ENCODE data around the gene ZNF581.

Gene ZNF581

DNA sequence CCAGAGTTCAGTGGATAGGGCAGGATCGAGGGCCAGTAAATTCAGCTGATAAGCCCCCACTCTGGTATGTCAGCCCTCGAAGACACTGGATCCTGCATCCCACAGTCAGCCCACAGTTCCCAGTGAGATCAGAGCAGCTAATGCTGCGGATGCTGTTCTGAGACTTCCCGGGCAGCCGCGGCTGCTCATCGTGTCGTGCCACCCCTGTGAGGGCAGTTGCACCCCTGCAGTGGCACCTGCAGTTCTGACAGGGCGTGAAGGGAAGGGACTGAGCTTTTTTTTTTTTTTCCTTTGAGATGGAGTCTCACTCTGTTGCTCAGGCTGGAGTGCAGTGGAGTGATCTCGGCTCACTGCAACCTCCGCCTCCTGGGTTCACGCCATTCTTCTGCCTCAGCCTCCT, 24.1 kb downstream of the ZNF581 start:
- no peak overlapping the region for H3K27ac Mint-ChIP-seq
- no peaks in the 10 kb centered on the region for H3K9me3 Mint-ChIP-seq
- no peak for ATAC-seq (ENCODE audit: low read depth)
- H3K36me3 Mint-ChIP-seq: peaks cover 21% of the 10 kb centered on the region
- peaks cover 31% of the 10 kb centered on the region for H3K4me1 Mint-ChIP-seq
- H3K4me3 Mint-ChIP-seq: no peak overlapping the region
- no peaks in the 10 kb centered on the region for H3K27me3 Mint-ChIP-seq
- no peak for DNase-seq (ENCODE audit: low spot score in 2 of 2)

DNA sequence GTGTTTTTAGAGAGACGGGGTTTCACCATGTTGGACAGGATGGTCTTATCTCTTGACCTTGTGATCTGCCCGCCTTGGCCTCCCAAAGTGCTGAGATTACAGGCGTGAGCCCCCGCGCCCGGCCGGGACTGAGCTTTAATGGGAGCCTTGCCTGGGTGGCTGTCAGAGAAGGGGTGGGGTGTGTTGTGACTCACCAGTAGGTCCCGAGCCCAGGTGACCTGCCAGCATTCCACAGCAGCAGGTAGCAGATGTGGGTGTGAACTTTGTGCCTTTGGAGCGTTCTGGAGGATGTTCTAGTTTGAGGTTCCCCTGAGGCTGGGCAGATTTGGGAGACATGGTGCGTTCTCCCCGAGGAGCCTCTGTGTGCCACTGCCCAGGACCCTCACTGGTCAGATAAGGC, 24.5 kb downstream of the ZNF581 start:
- ATAC-seq (ENCODE audit: low read depth) (no peak), DNase-seq (ENCODE audit: low spot score in 2 of 2) (no peak)
- Mint-ChIP-seq H3K9me3 (no peaks in the 10 kb centered on the region), H3K27ac (no peak overlapping the region), H3K36me3 (peaks cover 17% of the 10 kb centered on the region), H3K27me3 (no peaks in the 10 kb centered on the region), H3K4me3 (no peak overlapping the region), H3K4me1 (peaks cover 27% of the 10 kb centered on the region)

DNA sequence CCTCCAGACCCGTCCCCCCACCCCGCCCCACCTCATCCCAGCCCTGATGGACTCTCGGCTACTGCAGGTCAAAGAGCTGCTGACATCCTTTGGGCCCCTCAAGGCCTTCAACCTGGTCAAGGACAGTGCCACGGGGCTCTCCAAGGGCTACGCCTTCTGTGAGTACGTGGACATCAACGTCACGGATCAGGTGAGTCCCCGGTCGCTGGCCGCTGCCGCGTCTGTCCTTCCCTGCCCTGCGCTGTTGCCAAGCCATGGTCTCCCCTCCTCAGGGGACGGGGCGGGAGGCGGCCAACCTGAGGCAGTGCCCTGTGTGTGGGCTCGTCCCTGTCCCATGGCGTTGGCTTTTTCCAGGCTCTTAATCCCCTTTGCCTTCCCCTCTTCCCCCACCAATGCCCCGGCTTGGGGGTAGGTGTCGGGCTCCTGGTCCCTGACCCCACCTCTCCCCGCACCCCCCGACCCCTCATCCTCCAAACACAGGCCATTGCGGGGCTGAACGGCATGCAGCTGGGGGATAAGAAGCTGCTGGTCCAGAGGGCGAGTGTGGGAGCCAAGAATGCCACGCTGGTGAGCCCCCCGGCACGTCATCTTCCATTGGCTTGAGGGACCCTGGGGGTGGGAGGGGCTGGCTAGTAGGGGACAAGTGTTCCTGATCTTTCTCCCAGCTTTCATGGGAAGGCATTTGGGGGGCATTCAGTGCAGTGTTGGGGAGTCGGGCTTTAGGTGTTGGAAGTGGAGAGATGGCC, 25.3 kb downstream of the ZNF581 start:
- Mint-ChIP-seq H3K4me1 (peaks cover 24% of the 10 kb centered on the region), H3K36me3 (peaks cover 9% of the 10 kb centered on the region), H3K4me3 (no peak overlapping the region), H3K27ac (no peak overlapping the region), H3K9me3 (no peaks in the 10 kb centered on the region), H3K27me3 (no peaks in the 10 kb centered on the region)
- DNase-seq (ENCODE audit: low spot score in 2 of 2) (no peak), ATAC-seq (ENCODE audit: low read depth) (no peak)

DNA sequence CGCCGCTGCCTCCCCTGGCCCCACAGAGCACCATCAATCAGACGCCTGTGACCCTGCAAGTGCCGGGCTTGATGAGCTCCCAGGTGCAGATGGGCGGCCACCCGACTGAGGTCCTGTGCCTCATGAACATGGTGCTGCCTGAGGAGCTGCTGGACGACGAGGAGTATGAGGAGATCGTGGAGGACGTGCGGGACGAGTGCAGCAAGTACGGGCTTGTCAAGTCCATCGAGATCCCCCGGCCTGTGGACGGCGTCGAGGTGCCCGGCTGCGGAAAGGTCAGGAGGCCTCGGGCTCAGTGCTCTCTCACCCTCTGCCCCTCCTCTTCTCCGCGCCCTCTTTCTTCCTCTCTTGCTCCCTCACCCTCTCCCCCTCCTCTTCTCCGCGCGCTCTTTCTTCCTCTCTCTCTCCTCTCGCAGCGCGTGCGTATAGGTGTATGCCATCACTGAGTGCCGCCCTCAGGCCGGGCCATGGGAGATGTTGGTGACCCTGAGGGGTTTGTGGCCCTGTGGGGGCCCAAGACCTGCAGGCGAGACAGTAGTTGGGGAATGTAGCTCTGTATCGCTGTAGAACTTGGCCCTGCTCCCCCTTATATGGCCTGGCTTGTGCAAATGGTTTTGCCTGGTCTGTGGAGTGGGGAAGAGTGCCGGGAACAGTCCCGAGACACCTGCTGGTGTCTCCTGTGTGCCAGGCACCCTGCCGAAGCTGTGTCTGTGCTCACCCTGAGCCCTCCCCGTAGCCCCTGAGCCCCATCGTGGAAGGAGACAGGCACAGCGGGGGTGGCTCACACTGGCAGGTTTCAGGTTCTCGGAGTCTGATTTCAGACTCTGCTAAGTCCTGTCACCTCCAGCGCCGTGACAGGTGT, 26.2 kb downstream of the ZNF581 start:
- no peaks in the 10 kb centered on the region for H3K27me3 Mint-ChIP-seq
- no peak for ATAC-seq (ENCODE audit: low read depth)
- peaks cover 7% of the 10 kb centered on the region for H3K36me3 Mint-ChIP-seq
- H3K4me3 Mint-ChIP-seq: no peak overlapping the region
- no peak overlapping the region for H3K27ac Mint-ChIP-seq
- peaks cover 28% of the 10 kb centered on the region for H3K4me1 Mint-ChIP-seq
- no peaks in the 10 kb centered on the region for H3K9me3 Mint-ChIP-seq
- no peak for DNase-seq (ENCODE audit: low spot score in 2 of 2)

DNA sequence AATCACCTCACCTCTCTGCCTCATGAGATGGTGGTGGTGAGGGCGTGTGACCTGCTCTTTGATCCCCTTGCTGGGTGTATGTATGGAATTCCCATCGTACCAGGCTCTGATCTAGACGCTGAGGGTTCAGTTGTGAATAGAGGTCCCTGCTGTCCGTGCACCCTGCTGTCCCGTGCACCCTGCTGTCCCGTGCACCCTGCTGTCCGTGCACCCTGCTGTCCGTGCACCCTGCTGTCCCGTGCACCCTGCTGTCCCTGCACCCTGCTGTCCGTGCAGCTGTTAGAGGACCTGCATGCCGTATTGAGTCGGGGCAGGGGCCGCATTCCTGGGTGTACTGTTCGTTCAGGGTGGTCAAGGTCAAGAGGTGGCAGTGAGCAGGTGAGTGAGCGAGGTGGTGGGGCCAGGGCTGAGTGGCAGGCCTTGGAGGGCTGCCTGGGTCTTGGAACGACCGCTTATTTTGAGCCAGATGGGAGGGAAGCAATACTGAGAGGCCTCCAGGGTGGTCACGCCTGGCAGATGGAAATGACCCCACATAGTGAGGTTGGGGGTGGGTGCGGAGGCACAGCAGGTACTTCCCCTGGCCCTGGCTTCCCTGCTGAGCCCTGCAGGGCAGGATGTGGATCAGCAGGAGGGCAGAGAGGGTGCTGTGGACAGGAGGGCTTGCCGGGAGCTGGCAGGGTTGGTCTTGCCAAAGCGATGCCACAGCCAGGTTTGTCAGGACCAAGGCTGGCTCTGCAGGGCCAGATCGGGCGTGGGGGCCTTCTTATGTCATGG, 27.0 kb downstream of the ZNF581 start:
- no peak for ATAC-seq (ENCODE audit: low read depth)
- H3K27ac Mint-ChIP-seq: peak overlapping the region; percentile 74
- no peaks in the 10 kb centered on the region for H3K9me3 Mint-ChIP-seq
- DNase-seq (ENCODE audit: low spot score in 2 of 2): no peak
- H3K4me3 Mint-ChIP-seq: no peak overlapping the region
- H3K27me3 Mint-ChIP-seq: no peaks in the 10 kb centered on the region
- peaks cover 8% of the 10 kb centered on the region for H3K36me3 Mint-ChIP-seq
- peaks cover 30% of the 10 kb centered on the region for H3K4me1 Mint-ChIP-seq

DNA sequence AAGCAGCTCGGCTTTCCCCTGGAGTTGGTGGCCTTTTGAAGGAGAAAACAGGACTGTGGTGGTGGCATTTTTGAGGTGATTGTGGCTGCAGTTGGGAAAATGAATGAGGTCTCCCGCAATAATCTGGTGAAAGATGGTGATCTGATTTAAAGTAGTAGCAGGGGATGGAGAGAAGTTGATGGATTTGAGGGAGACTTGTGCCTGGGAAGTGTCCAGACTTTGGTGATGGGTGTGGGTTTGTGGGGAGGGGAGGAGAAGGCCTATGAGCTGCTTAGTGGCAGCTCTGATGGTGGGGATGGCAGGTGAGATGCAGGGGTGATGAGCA, 27.6 kb downstream of the ZNF581 start:
- Mint-ChIP-seq H3K4me1 (peaks cover 35% of the 10 kb centered on the region), H3K9me3 (no peaks in the 10 kb centered on the region), H3K27ac (peak overlapping the region; percentile 74), H3K36me3 (peaks cover 10% of the 10 kb centered on the region), H3K4me3 (no peak overlapping the region), H3K27me3 (no peaks in the 10 kb centered on the region)
- no peak for DNase-seq (ENCODE audit: low spot score in 2 of 2)
- ATAC-seq (ENCODE audit: low read depth): no peak

DNA sequence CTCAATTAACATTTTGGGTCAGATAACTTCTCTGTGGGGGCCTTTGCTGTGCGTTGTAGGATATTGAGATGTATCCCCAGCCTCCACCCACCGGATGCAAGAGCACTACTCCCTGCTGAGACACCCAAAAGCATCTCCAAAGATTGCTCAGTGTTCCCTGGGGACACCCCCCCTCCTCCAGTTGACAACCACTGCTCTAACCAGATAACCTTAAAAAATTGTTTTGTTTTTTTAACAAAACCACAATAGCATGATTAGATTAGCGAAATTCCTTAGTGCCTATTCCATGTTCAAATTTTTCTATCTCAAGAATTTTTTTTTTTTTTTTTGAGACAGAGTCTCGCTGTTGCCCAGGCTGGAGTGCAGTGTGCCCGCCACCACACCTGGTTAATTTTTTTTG, 29.0 kb downstream of the ZNF581 start:
- no peaks in the 10 kb centered on the region for H3K9me3 Mint-ChIP-seq
- ATAC-seq (ENCODE audit: low read depth): no peak
- no peak overlapping the region for H3K4me3 Mint-ChIP-seq
- H3K27me3 Mint-ChIP-seq: no peaks in the 10 kb centered on the region
- no peak for DNase-seq (ENCODE audit: low spot score in 2 of 2)
- H3K36me3 Mint-ChIP-seq: peaks cover 12% of the 10 kb centered on the region
- peak overlapping the region; percentile 32 for H3K27ac Mint-ChIP-seq
- H3K4me1 Mint-ChIP-seq: peaks cover 41% of the 10 kb centered on the region

DNA sequence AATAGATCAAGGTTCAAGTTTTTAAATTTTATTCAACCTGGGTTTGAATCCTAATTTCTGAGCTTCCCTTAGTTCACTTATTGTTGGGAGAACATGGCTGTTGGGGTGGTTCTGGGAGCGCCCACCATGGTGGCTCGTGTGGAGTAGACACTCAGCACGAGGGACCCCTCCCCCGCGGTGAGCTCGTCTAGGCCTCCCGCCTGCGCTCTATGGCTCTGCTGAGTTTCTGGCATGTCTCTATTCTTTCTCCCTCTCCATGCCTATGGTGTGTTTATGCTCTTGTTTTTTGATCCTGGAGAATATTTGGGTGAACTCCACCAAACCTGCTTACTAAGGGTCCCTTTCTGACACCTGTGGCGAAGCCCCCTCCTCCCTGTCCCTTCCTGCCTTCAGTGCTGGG, 30.0 kb downstream of the ZNF581 start:
- Mint-ChIP-seq H3K4me1 (peaks cover 49% of the 10 kb centered on the region), H3K36me3 (peaks cover 13% of the 10 kb centered on the region), H3K27me3 (no peaks in the 10 kb centered on the region), H3K4me3 (no peak overlapping the region), H3K27ac (peak overlapping the region; percentile 80), H3K9me3 (no peaks in the 10 kb centered on the region)
- no peak for DNase-seq (ENCODE audit: low spot score in 2 of 2)
- no peak for ATAC-seq (ENCODE audit: low read depth)

DNA sequence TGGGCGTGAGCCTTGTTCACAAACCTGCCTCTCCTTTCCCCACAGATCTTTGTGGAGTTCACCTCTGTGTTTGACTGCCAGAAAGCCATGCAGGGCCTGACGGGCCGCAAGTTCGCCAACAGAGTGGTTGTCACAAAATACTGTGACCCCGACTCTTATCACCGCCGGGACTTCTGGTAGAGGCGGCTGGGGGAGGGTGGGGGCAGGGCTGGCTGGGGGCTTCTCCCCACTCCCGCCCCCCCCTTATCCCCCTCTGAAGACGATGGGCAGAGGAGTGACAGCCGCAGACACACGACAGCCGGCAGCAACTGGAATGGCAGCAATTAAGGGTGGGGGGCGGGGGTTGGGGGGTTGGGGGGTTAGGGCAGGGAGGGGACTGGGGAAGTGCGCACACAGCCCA, 30.4 kb downstream of the ZNF581 start:
- H3K4me3 Mint-ChIP-seq: no peak overlapping the region
- DNase-seq (ENCODE audit: low spot score in 2 of 2) (no peak), ATAC-seq (ENCODE audit: low read depth) (no peak)
- H3K9me3 Mint-ChIP-seq: no peaks in the 10 kb centered on the region
- H3K27me3 Mint-ChIP-seq: no peaks in the 10 kb centered on the region
- peaks cover 53% of the 10 kb centered on the region for H3K4me1 Mint-ChIP-seq
- H3K36me3 Mint-ChIP-seq: peaks cover 17% of the 10 kb centered on the region
- peak overlapping the region; percentile 98 for H3K27ac Mint-ChIP-seq

DNA sequence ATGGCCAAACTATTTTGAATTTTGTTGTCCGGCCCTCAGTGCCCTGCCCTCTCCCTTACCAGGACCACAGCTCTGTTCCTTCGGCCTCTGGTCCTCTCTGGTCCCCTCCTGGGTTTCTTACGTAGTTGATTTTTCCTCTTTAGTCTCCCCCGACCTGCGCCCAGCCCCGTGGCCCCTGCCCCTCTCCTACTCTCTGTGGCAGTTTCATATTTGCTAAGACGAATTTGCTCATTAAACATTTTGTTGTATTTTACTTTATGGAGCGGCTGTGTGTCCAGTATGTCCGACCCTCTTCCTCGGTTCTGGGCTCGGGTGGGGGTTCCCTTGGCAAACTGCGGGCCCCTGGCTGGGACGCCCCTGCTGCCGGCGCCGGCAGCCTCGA, 31.0 kb downstream of the ZNF581 start:
- Mint-ChIP-seq H3K27me3 (no peaks in the 10 kb centered on the region), H3K27ac (peak overlapping the region; percentile 98), H3K4me1 (peaks cover 59% of the 10 kb centered on the region), H3K4me3 (peak overlapping the region; percentile 98), H3K9me3 (no peaks in the 10 kb centered on the region), H3K36me3 (peaks cover 18% of the 10 kb centered on the region)
- no peak for ATAC-seq (ENCODE audit: low read depth)
- no peak for DNase-seq (ENCODE audit: low spot score in 2 of 2)

DNA sequence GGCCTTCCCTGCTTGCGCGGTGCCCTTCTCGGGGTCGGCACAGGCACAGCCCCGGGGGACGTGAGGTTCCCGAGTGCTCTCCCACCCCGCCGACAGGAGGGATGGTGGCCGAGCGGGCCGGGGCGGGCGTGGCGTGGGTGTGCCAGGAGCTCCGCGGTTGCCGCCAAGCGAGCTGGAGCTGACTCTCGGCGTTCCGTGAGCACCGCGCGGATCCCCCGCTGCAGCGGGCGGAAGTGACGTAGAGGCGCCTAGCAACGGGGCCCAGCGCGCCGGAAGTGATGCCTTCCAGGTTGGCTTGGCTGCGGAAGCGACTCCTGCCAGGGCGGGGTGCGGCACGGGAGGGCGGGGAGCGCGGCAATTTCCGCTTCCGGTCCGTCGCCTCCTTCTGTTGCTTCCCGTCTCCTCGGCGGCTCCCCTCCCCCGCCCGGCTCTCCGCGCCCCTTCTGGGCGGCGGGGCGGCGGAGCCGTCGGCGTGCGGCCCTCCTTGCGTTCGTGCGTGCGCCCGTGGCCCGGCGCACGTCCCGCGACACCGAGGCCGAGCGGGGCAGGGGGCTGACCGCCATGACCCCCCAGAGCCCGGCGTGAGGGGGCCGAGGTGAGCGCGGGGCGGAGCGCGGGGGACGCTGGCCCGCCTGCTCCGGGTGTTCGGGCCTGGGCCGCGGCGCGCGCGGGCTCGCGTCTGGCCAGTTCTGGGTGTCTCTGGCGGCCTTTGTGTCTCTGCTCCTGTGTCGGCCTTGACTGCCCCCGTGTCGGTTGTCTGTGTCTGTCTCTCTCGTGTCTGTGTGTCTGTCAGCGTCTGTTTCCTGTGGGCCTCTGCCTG, 31.6 kb downstream of the ZNF581 start, which contains the start of gene EPN1:
Gene EPN1, plus strand, starts transcription at position 386 of the 820 bp plus-strand sequence. CDS start 3,402 bp downstream, outside the sequence.
- Mint-ChIP-seq H3K27ac (peak within 1 kb of the TSS; percentile 98), H3K4me1 (peaks cover 61% of the 10 kb centered on the region), H3K4me3 (peak within 1 kb of the TSS; percentile 98), H3K27me3 (no peaks in the 10 kb centered on the region), H3K9me3 (no peaks in the 10 kb centered on the region), H3K36me3 (peaks cover 19% of the 10 kb centered on the region)
- DNase-seq (ENCODE audit: low spot score in 2 of 2) (peak; percentile 91 to 95), ATAC-seq (ENCODE audit: low read depth) (peak; percentile 67)

DNA sequence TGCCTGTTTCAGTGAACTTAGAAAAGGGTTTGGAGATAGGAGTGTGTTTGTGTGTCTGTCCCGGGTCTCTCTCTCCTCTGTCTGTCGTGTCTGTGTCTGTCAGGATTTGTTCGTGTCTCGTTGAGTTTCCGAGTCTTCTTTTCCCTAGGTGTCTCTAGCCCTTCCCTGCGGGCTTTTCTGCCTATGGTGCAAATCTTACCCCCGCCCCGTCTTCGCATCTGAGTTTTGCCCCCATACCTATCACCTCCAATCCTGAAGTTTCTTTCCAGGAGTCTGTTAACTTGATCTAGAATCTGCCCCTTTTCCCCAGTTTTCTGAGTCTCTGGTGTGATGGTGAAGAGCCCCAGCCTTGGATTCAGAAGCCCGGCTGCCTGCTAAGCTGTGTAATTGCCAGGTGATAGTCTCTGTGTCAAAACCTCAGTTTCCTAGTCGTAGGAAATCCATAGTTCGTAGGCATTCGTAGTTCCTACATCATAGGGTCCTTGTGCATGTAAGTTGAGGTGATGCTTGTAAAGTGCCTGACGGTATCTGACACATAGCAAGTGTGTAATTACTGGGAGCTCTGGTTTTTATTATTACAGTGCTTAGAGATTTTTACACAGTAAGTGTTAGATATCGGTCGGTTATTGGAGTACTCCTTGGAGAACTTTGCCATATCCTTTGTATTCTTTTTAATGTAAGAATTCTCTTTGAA, 32.4 kb downstream of the ZNF581 start:
- ATAC-seq (ENCODE audit: low read depth): no peak
- H3K27ac Mint-ChIP-seq: peak overlapping the region; percentile 98
- H3K4me1 Mint-ChIP-seq: peaks cover 58% of the 10 kb centered on the region
- no peak for DNase-seq (ENCODE audit: low spot score in 2 of 2)
- H3K9me3 Mint-ChIP-seq: no peaks in the 10 kb centered on the region
- H3K4me3 Mint-ChIP-seq: peak overlapping the region; percentile 98
- peaks cover 24% of the 10 kb centered on the region for H3K36me3 Mint-ChIP-seq
- H3K27me3 Mint-ChIP-seq: no peaks in the 10 kb centered on the region

DNA sequence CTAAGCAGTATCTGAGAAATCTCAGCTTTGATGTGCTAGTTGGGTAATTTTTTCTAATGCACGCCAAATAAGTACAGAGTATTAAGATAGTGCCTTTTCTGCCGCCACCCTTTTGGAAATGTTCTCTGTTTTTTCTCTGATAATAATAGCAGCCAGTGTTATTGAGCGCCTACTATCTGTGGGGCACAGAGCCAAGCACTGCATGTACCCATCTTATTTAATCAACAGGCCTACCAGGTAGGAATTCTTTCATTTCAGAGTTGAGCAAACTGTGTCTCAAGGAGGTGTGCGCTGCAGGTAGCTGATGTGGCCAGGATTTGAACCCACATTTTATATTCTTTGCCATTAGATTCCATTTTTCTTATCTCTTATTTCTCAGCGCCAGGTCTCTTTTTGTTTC, 32.9 kb downstream of the ZNF581 start:
- Mint-ChIP-seq H3K4me1 (peaks cover 53% of the 10 kb centered on the region), H3K27ac (peak overlapping the region; percentile 98), H3K9me3 (no peaks in the 10 kb centered on the region), H3K4me3 (peak overlapping the region; percentile 98), H3K36me3 (peaks cover 26% of the 10 kb centered on the region), H3K27me3 (no peaks in the 10 kb centered on the region)
- DNase-seq (ENCODE audit: low spot score in 2 of 2): no peak
- ATAC-seq (ENCODE audit: low read depth): no peak

Measured in memory B cell (primary cell).